Right lobe of liver (tissue), 4 donors: ENCODE measurements around the gene SPIRE2.

ENCODE experiments used
- POLR2A ChIP-seq: fragments of 450-650 bp; IDR thresholded peaks from one replicate; pipeline ENCODE4 v1.6.1; 2017; ENCODE audit warnings: antibody characterized with exemption, mild to moderate bottlenecking
- TF ChIP-seq, protein P1 (sequence below), 4 donors: fragments of 200-600 bp in 3 of 4; fragments of 450-650 bp in 1 of 4; IDR thresholded peaks; one replicate each; pipeline versions ENCODE4 v1.5.1 to v1.8.0; 2016 to 2022; ENCODE audit warnings: antibody characterized with exemption in 4 of 4, mild to moderate bottlenecking in 2 of 4
- donor health status: DM: no; HTN: no; CAD: no.
- donor health status: DM: no; HTN: no; CAD: no.
- donor health status: DM: no; HTN: yes; CAD: no.

DNA sequence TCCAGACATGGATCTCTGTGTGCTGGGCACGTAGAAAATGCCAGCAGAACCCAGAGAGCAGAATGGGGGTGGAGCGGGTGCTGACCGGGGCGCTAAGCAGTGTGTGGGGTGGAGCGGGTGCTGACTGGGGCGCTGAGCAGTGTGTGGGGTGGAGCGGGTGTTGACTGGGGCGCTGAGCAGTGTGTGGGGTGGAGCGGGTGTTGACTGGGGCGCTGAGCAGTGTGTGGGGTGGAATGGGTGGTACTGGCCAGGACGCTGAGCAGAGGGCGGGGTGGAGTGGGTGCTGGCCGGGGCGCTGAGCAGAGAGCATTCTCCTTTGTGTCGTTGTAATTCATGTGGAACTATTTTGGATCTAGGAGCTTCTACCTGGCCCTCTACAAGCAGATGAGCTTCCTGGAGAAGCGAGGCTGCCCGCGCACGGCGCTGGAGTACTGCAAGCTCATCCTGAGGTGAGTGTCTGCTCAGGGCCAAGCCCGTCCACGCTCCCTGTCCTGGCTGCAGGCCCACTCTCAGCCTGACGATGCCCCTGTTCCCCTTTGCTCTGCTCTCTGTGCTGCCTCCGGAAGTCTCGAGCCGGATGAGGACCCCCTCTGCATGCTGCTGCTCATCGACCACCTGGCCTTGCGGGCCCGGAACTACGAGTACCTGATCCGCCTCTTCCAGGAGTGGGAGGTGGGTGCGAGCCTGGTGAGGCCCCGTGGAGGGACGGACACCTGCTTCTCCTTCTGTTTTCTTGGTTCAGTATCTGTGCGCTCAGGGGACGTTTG is 70.1 kb downstream of the SPIRE2 start:
- TF ChIP-seq, protein P1, sequence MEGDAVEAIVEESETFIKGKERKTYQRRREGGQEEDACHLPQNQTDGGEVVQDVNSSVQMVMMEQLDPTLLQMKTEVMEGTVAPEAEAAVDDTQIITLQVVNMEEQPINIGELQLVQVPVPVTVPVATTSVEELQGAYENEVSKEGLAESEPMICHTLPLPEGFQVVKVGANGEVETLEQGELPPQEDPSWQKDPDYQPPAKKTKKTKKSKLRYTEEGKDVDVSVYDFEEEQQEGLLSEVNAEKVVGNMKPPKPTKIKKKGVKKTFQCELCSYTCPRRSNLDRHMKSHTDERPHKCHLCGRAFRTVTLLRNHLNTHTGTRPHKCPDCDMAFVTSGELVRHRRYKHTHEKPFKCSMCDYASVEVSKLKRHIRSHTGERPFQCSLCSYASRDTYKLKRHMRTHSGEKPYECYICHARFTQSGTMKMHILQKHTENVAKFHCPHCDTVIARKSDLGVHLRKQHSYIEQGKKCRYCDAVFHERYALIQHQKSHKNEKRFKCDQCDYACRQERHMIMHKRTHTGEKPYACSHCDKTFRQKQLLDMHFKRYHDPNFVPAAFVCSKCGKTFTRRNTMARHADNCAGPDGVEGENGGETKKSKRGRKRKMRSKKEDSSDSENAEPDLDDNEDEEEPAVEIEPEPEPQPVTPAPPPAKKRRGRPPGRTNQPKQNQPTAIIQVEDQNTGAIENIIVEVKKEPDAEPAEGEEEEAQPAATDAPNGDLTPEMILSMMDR (IDR thresholded peaks at IDR 0.05) = no peak
- no peak for TF ChIP-seq POLR2A
